ENCODE data around the gene TC2N. TPM values are rescaled to one million over a fixed set of nuclear protein-coding genes. Genes with fewer than 3 reads are reported as not detected.

TC2N gene
- total and polyA plus RNA-seq, 2 donors (not counting 3 experiments of a cell fraction or from before 2014, with no cell fraction given) = 0.40 TPM; not detected in 1

- ChIA-PET POLR2A (no interaction called here), CTCF (no interaction called here)
- H4K20me1 ChIP-seq (replicated peaks; ENCODE audit: control insufficient read depth, extremely low read depth, insufficient read depth, low read length) = no peaks in the 10 kb centered on the region
- no peak for FAIRE-seq
- no peaks in the 10 kb centered on the region for H3K9me1 ChIP-seq (replicated peaks; ENCODE audit: control insufficient read depth, extremely low read depth, insufficient read depth, low read length)
- no peak overlapping the region for H2AFZ ChIP-seq (ENCODE audit: low read depth, low read length)
- no peak overlapping the region for H3K4me2 ChIP-seq (ENCODE audit: insufficient read depth, low read length)
- H3K36me3 ChIP-seq (ENCODE audit: control insufficient read depth in 2 of 2, extremely low read depth in 1 of 2, insufficient read depth in 2 of 2, low read length in 2 of 2) = no peaks in the 10 kb centered on the region
- TF ChIP-seq CTCF (IDR thresholded peaks at IDR 0.05; ENCODE audit: extremely low read depth in 1 of 2, insufficient read depth in 1 of 2, low read depth in 1 of 2, low read length in 2 of 2) = no peak
- no peak for TF ChIP-seq EZH2 (IDR thresholded peaks at IDR 0.05; ENCODE audit: borderline replicate concordance, low read depth, low read length, severe bottlenecking)
- TF ChIP-seq MYC (IDR thresholded peaks at IDR 0.05; ENCODE audit: low read depth, low read length) = no peak
- TF ChIP-seq JUN (IDR thresholded peaks at IDR 0.05; ENCODE audit: borderline replicate concordance, insufficient read depth, insufficient read length, low read depth) = no peak
- no peak for TF ChIP-seq GATA2 (IDR thresholded peaks at IDR 0.05; ENCODE audit: insufficient read depth, insufficient read length, low read depth, low read length)
- no peak for TF ChIP-seq POLR2AphosphoS5 (IDR thresholded peaks at IDR 0.05; ENCODE audit: insufficient read depth, low read depth, low read length)
- no peak for TF ChIP-seq MAX (IDR thresholded peaks at IDR 0.05; ENCODE audit: insufficient read depth, insufficient read length)
- peaks cover 0 to 3% of the 10 kb centered on the region in 2 experiments for H3K27me3 ChIP-seq (ENCODE audit: control insufficient read depth in 2 of 2, insufficient read depth in 2 of 2, low read length in 2 of 2)
- no TSS peak for BruUV-seq (replicated peaks)
- no peak overlapping the region for H3K4me3 ChIP-seq (replicated peaks in 1 of 3; ENCODE audit: insufficient read depth in 1 of 3, low read depth in 1 of 3, low read length in 3 of 3)
- DNase-seq (ENCODE audit: low read depth, low spot score) = no peak
- no peaks in the 10 kb centered on the region for H3K79me2 ChIP-seq (ENCODE audit: control insufficient read depth, insufficient read depth, low read length)
- H3K9me3 ChIP-seq (replicated peaks; ENCODE audit: control insufficient read depth, insufficient read depth, low read length) = no peaks in the 10 kb centered on the region
- no peak overlapping the region for H3K27ac ChIP-seq (ENCODE audit: insufficient read depth, low read depth, low read length)
- H3K4me1 ChIP-seq (ENCODE audit: control insufficient read depth, extremely low read depth, insufficient read depth, low read length) = no peaks in the 10 kb centered on the region
- intact Hi-C loops (cut with micrococcal nuclease) (no loop called here), dilution Hi-C loops (cut with MboI; ENCODE audit: extremely low pct_ligation_motif_present, low sequenced_read_pairs) (no loop called here)
- H3K9ac ChIP-seq (replicated peaks; ENCODE audit: extremely low read depth, insufficient read depth, low read length) = no peak overlapping the region
Observed at GRCh38 chr14:91729756-91730155, 137.6 kb downstream of the TC2N start.

Other genes with a start within 250 kb of the TC2N start
- gene CATSPERB, start 135.4 kb downstream of the TC2N start, total RNA-seq = not detected in 2 replicates
- gene CATSPERB, start 135.4 kb downstream of the TC2N start, polyA plus RNA-seq = not detected in 2 replicates
- gene FBLN5, start 80.2 kb upstream of the TC2N start, total RNA-seq = 27.6 and 44.9 TPM in 2 replicates
- 33.1 and 35.7 TPM in 2 replicates for gene FBLN5, start 80.2 kb upstream of the TC2N start, polyA plus RNA-seq
- 51.7 and 58.0 TPM in 2 replicates for gene TRIP11, start 172.5 kb upstream of the TC2N start, total RNA-seq
- 6.0 and 7.0 TPM in 2 replicates for gene TRIP11, start 172.5 kb upstream of the TC2N start, polyA plus RNA-seq
- gene ATXN3, start 239.0 kb upstream of the TC2N start, total RNA-seq = 28.1 and 30.2 TPM in 2 replicates
- 4.0 and 7.9 TPM in 2 replicates for gene ATXN3, start 239.0 kb upstream of the TC2N start, polyA plus RNA-seq

Data from endothelial cell of umbilical vein (primary cell).